RWPE2 (cell line): ENCODE results near the gene ALPP.
A peak's percentile ranks its signal among the peaks of the same experiment; 100 is the strongest.
"Not testable (repeated sequence)": the region's sequence is repeated elsewhere in the genome, so short reads cannot be mapped to it uniquely, and the experiment has no call there.

Source experiments
- ATAC-seq: fragments of 200-7000 bp; cut with Tn5 transposase; 3 replicates; pipeline ENCODE4 v1.9.1; 2021; ENCODE audit warnings: low read depth
- DNase-seq: peaks from one replicate; pipeline ENCODE4 v3.0.0-alpha.2; 2020; ENCODE audit warnings: low spot score
- H3K27ac ChIP-seq: fragments of 450-650 bp; 2 replicates; pipeline ENCODE4 v1.5.1; 2017; ENCODE audit warnings: mild to moderate bottlenecking; ENCODE audit not compliant: poor library complexity, severe bottlenecking
- H3K27me3 ChIP-seq: fragments of 250-450 bp; sonication (Bioruptor Pico); 2 replicates; pipeline ENCODE4 v1.5.1; 2021; ENCODE audit warnings: mild to moderate bottlenecking, moderate library complexity; ENCODE audit not compliant: insufficient read depth, poor library complexity, severe bottlenecking
- H3K36me3 ChIP-seq: fragments of 250-450 bp; sonication (Bioruptor Pico); 2 replicates; pipeline ENCODE4 v1.5.1; 2020; ENCODE audit warnings: low read depth, mild to moderate bottlenecking, moderate library complexity
- H3K4me1 ChIP-seq: fragments of 250-450 bp; sonication (Bioruptor Pico); 2 replicates; pipeline ENCODE4 v1.5.1; 2021; ENCODE audit warnings: mild to moderate bottlenecking, moderate library complexity; ENCODE audit not compliant: insufficient read depth, poor library complexity, severe bottlenecking
- H3K4me3 ChIP-seq: fragments of 250-450 bp; sonication (Bioruptor Pico); 2 replicates; pipeline ENCODE4 v1.5.1; 2021; ENCODE audit warnings: mild to moderate bottlenecking, moderate library complexity; ENCODE audit not compliant: severe bottlenecking
- H3K9me3 ChIP-seq: fragments of 250-450 bp; sonication (Bioruptor Pico); 2 replicates; pipeline ENCODE4 v1.5.1; 2021; ENCODE audit warnings: mild to moderate bottlenecking, moderate library complexity; ENCODE audit not compliant: severe bottlenecking
- TF ChIP-seq, protein P1 (sequence below): fragments of 450-650 bp; IDR thresholded peaks from one replicate; pipeline ENCODE4 v1.5.1; 2017; ENCODE audit warnings: mild to moderate bottlenecking, moderate library complexity; ENCODE audit not compliant: poor library complexity, severe bottlenecking

ALPP gene

DNA sequence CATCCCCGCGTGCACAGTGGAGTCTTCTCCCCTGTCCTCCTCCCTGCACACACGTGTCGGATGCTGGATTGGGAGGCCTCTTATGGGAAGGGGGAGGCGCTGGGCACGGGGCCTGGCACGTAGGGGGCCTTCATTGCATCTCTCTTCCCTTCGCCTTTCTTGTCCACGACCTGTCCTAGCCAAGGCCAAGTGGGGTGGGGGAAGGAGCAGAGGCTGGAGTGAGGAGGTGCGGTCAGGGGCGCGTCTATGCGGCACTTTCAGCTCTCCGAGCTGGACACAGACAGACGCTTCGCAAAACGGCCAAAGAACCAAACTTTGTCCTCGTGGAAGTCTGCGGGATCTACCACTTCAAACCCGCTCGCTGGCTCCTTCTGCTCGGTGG, 41.5 kb downstream of the ALPP start:
- TF ChIP-seq, protein P1, sequence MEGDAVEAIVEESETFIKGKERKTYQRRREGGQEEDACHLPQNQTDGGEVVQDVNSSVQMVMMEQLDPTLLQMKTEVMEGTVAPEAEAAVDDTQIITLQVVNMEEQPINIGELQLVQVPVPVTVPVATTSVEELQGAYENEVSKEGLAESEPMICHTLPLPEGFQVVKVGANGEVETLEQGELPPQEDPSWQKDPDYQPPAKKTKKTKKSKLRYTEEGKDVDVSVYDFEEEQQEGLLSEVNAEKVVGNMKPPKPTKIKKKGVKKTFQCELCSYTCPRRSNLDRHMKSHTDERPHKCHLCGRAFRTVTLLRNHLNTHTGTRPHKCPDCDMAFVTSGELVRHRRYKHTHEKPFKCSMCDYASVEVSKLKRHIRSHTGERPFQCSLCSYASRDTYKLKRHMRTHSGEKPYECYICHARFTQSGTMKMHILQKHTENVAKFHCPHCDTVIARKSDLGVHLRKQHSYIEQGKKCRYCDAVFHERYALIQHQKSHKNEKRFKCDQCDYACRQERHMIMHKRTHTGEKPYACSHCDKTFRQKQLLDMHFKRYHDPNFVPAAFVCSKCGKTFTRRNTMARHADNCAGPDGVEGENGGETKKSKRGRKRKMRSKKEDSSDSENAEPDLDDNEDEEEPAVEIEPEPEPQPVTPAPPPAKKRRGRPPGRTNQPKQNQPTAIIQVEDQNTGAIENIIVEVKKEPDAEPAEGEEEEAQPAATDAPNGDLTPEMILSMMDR: no peak
- Histone ChIP-seq H3K4me1 (no peaks in the 10 kb centered on the region), H3K4me3 (no peak overlapping the region), H3K36me3 (no peaks in the 10 kb centered on the region), H3K27me3 (peaks cover 42% of the 10 kb centered on the region), H3K27ac (no peak overlapping the region), H3K9me3 (no peaks in the 10 kb centered on the region)
- no peak for ATAC-seq
- DNase-seq: no peak

DNA sequence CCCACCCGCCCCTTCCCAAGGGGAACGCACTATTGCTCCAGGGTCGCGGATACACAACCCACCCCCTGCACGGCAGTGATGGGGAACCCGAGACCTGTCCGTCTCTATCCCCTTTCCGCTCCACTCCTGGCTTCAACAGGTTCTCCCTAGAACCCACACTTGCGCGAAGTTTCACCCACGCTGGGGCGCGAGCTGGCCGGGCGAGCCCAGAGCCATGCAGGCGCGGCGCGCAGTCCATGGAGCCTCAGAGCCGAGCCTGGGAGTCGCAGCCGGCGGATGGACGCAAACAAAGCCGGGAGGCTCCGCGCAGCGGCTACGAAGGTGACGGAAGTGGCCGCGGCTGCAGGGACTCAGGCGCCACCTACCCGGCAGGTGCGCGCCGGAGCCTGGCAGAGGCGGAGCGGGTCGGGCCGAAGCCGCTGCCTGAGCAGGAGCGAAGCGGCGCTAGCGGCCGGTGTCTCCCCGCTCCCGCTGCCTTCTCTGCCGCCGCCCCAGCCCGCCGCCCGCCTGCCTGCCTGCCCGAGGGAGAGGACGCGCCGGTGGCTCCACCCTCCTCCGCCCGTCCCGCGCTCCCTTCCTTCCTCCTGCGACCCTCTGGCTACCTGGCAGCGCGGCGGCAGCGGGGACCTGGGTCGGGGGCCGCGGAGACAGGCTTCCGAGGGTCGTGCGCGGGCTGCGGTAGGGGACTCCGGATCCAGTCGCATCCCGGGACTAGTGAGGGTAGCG, 42.1 kb downstream of the ALPP start:
- no peak overlapping the region for H3K27ac ChIP-seq
- H3K4me1 ChIP-seq: no peaks in the 10 kb centered on the region
- no peaks in the 10 kb centered on the region for H3K9me3 ChIP-seq
- no peaks in the 10 kb centered on the region for H3K36me3 ChIP-seq
- H3K4me3 ChIP-seq: peak overlapping the region; percentile 18
- DNase-seq (no peak), ATAC-seq (peak; percentile 54)
- TF ChIP-seq, protein P1: no peak
- peaks cover 42% of the 10 kb centered on the region for H3K27me3 ChIP-seq

DNA sequence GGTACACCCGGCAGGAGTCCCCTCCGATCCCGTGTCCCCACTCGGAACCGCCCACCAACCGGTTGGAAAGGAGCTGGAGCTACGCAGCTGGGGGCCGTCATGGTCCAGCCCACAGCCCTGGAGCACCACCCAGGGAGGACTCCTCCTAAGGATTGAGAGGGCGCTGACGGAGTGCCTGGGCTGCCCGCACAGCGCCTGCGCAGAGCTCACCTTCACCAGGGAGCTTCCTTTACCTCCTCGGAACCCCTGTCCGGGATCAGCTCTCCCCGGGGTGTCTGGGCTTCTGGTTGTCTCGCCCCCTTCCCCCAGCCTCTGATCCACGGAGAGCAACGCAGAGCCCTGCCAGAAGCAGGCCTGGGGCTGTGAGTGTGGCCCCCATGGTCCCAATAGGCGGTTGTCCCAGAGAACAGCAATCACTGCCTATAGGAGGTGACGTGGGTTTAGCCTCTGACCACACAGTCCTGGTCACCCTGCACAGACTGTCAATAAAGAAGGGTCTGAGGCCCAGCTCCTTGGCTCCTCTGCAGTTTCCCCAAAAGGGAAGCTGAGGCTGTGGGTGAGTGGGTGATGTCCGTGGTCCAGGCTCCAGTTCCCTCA, 42.7 kb downstream of the ALPP start:
- Histone ChIP-seq H3K36me3 (no peaks in the 10 kb centered on the region), H3K4me3 (peak overlapping the region; percentile 18), H3K9me3 (no peaks in the 10 kb centered on the region), H3K27ac (no peak overlapping the region), H3K27me3 (peaks cover 42% of the 10 kb centered on the region), H3K4me1 (no peaks in the 10 kb centered on the region)
- no peak for ATAC-seq
- TF ChIP-seq, protein P1: no peak
- no peak for DNase-seq

DNA sequence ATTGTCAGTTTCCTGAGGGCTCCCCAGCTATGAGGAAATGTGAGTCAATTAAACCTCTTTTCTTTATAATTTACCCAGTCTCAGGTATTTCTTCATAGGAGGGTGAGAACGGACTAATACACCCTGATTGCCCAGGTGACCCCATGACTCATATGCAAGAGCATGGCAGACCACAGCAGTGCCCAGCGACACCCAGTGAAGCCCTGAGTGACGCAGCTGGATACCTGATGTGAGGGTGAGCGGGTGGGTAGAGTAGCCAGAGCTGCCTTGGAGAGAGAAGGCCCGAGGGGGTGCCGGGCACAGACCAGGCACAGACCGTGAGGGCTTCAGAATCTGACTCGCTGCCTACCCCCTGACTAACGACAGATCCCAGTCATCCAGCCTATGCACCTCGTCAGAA, 43.5 kb downstream of the ALPP start:
- Histone ChIP-seq H3K4me3 (no peak overlapping the region), H3K9me3 (no peaks in the 10 kb centered on the region), H3K36me3 (no peaks in the 10 kb centered on the region), H3K4me1 (no peaks in the 10 kb centered on the region), H3K27ac (no peak overlapping the region), H3K27me3 (peaks cover 42% of the 10 kb centered on the region)
- TF ChIP-seq, protein P1: no peak
- ATAC-seq (no peak), DNase-seq (no peak)

DNA sequence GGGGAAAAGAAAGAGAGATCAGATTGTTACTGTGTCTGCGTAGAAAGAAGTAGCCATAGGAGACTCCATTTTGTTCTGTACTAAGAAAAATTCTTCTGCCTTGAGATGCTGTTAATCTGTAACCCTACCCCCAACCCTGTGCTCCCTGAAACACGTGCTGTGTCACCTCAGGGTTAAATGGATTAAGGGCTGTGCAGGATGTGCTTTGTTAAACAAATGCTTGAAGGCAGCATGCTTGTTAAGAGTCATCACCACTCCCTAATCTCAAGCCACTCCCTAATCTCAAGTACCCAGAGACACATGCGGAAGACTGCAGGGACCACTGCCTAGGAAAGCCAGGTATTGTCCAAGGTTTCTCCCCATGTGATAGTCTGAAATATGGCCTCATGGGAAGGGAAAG, 44.4 kb downstream of the ALPP start:
- H3K4me1 ChIP-seq, H3K4me3 ChIP-seq, ATAC-seq, H3K9me3 ChIP-seq, H3K27ac ChIP-seq, H3K36me3 ChIP-seq, DNase-seq: not testable (repeated sequence)
- peaks cover 41% of the 10 kb centered on the region for H3K27me3 ChIP-seq

DNA sequence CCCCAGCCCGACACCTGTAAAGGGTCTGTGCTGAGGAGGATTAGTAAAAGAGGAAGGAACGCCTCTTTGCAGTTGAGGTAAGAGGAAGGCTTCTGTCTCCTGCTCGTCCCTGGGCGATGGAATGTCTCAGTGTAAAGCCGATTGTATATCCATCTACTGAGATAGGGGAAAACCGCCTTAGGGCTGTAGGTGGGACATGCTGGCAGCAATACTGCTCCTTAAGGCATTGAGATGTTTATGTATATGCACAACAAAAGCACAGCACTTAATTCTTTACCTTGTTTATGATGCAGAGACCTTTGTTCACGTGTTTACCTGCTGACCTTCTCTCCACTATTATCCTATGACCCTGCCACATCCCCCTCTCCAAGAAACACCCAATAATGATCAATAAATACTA, 44.9 kb downstream of the ALPP start:
- H3K4me3 ChIP-seq, H3K36me3 ChIP-seq, H3K4me1 ChIP-seq, DNase-seq, H3K27ac ChIP-seq, ATAC-seq, H3K9me3 ChIP-seq: not testable (repeated sequence)
- peaks cover 37% of the 10 kb centered on the region for H3K27me3 ChIP-seq
